Lower leg skin (tissue), 3 donors: ENCODE data around the gene DAND5.

Experiments used
- POLR2A ChIP-seq, 2 donors: fragments of 450-650 bp; IDR thresholded peaks; one replicate each; pipeline ENCODE4 v1.6.1; 2016 to 2017; ENCODE audit warnings: antibody characterized with exemption in 2 of 2, mild to moderate bottlenecking in 1 of 2, moderate library complexity in 1 of 2
- TF ChIP-seq, protein P1 (sequence below), 3 donors: fragments of 450-650 bp; IDR thresholded peaks; one replicate each; pipeline ENCODE4 v1.5.1; 2016; ENCODE audit warnings: antibody characterized with exemption in 3 of 3, mild to moderate bottlenecking in 3 of 3, moderate library complexity in 2 of 3

GRCh38 chr19:13014101-13014920 lies 44.9 kb downstream of the DAND5 start:
- TF ChIP-seq, protein P1, sequence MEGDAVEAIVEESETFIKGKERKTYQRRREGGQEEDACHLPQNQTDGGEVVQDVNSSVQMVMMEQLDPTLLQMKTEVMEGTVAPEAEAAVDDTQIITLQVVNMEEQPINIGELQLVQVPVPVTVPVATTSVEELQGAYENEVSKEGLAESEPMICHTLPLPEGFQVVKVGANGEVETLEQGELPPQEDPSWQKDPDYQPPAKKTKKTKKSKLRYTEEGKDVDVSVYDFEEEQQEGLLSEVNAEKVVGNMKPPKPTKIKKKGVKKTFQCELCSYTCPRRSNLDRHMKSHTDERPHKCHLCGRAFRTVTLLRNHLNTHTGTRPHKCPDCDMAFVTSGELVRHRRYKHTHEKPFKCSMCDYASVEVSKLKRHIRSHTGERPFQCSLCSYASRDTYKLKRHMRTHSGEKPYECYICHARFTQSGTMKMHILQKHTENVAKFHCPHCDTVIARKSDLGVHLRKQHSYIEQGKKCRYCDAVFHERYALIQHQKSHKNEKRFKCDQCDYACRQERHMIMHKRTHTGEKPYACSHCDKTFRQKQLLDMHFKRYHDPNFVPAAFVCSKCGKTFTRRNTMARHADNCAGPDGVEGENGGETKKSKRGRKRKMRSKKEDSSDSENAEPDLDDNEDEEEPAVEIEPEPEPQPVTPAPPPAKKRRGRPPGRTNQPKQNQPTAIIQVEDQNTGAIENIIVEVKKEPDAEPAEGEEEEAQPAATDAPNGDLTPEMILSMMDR (IDR thresholded peaks at IDR 0.05), result no peak
- no peak for TF ChIP-seq POLR2A (IDR thresholded peaks at IDR 0.05)
